Measurements from ENCODE around the gene NKX2-2.
"Not testable (repeated sequence)": the region's sequence is repeated elsewhere in the genome, so short reads cannot be mapped to it uniquely, and the experiment has no call there.

NKX2-2 gene

GRCh38 chr20:21508230-21509078 is 5.4 kb downstream of the NKX2-2 start:
- no peak for DNase-seq (ENCODE audit: low read depth)

- DNase-seq (ENCODE audit: low read depth), result no peak
Measured at GRCh38 chr20:21507400-21508229, 6.2 kb downstream of the NKX2-2 start.

- peak; percentile 20 for DNase-seq (ENCODE audit: low read depth)
Measured at GRCh38 chr20:21505810-21506530, 7.9 kb downstream of the NKX2-2 start.

- DNase-seq (ENCODE audit: low read depth), result peak; percentile 73
Measured at GRCh38 chr20:21505161-21505809, 8.6 kb downstream of the NKX2-2 start.

GRCh38 chr20:21504323-21504722 is 9.5 kb downstream of the NKX2-2 start:
- no peak for DNase-seq (ENCODE audit: low read depth)

- no peak for DNase-seq (ENCODE audit: low read depth)
Measured at GRCh38 chr20:21503345-21503744, 10.5 kb downstream of the NKX2-2 start.

GRCh38 chr20:21501184-21501583 is 12.7 kb downstream of the NKX2-2 start:
- DNase-seq (ENCODE audit: low read depth), result no peak

GRCh38 chr20:21500599-21500998 is 13.3 kb downstream of the NKX2-2 start:
- DNase-seq (ENCODE audit: low read depth), result no peak

- no peak for DNase-seq (ENCODE audit: low read depth)
Measured at GRCh38 chr20:21499641-21500040, 14.2 kb downstream of the NKX2-2 start.

GRCh38 chr20:21498635-21499034 is 15.2 kb downstream of the NKX2-2 start:
- DNase-seq (ENCODE audit: low read depth), result no peak

- no peak for DNase-seq (ENCODE audit: low read depth)
Measured at GRCh38 chr20:21498195-21498594, 15.7 kb downstream of the NKX2-2 start.

- no peak for DNase-seq (ENCODE audit: low read depth)
Measured at GRCh38 chr20:21496452-21496851, 17.4 kb downstream of the NKX2-2 start.

- DNase-seq (ENCODE audit: low read depth), result no peak
Measured at GRCh38 chr20:21493049-21493448, 20.8 kb downstream of the NKX2-2 start.

- DNase-seq (ENCODE audit: low read depth), result no peak
Measured at GRCh38 chr20:21490105-21490504, 23.8 kb downstream of the NKX2-2 start.

- not testable (repeated sequence) for DNase-seq (ENCODE audit: low read depth)
Measured at GRCh38 chr20:21480144-21480543, 33.7 kb downstream of the NKX2-2 start.

GRCh38 chr20:21465799-21466198 is 48.1 kb downstream of the NKX2-2 start:
- no peak for DNase-seq (ENCODE audit: low read depth)

- no peak for DNase-seq (ENCODE audit: low read depth)
Measured at GRCh38 chr20:21464916-21465315, 48.9 kb downstream of the NKX2-2 start.

All from stimulated activated CD8-positive, alpha-beta memory T cell treated with anti-CD3 and anti-CD28 coated beads, Interleukin-15, amount 100 ng/mL, for 1 hour (primary cell).